Astrocyte (in vitro differentiated cells and primary cell): ENCODE measurements around the gene PDE11A. TPM values are rescaled to one million over a fixed set of nuclear protein-coding genes. Genes with fewer than 3 reads are reported as not detected.

Experiments used
- DNase-seq: peaks from one replicate; pipeline ENCODE4 v3.0.0-alpha.2; 2010; ENCODE audit warnings: low read depth
- FAIRE-seq: peaks from 2 replicates; lab custom pipeline; 2011; peaks lifted over from hg19 to GRCh38; lab: Jason Lieb, UNC
- H2AFZ ChIP-seq: 2 replicates; pipeline ENCODE4 v1.6.0; 2012; ENCODE audit warnings: low read depth, low read length, inconsistent platforms
- H3K27ac ChIP-seq: 2 replicates; pipeline ENCODE4 v1.5.1; 2011; ENCODE audit warnings: low read depth, low read length, inconsistent platforms
- H3K27me3 ChIP-seq: 2 replicates; pipeline ENCODE4 v1.6.0; 2011; ENCODE audit warnings: low read length, inconsistent platforms; ENCODE audit not compliant: insufficient read depth
- H3K36me3 ChIP-seq: 2 replicates; pipeline ENCODE4 v1.5.1; 2011; ENCODE audit warnings: low read length, inconsistent platforms; ENCODE audit not compliant: insufficient read depth
- H3K4me1 ChIP-seq: 2 replicates; pipeline ENCODE4 v1.5.1; 2011; ENCODE audit warnings: low read length, inconsistent platforms; ENCODE audit not compliant: insufficient read depth
- H3K4me2 ChIP-seq: 2 replicates; pipeline ENCODE4 v1.6.0; 2012; ENCODE audit warnings: low read length, inconsistent platforms
- H3K4me3 ChIP-seq: 2 replicates; pipeline ENCODE4 v1.5.1; 2011; ENCODE audit warnings: low read depth, mild to moderate bottlenecking, low read length, inconsistent platforms; ENCODE audit not compliant: insufficient read depth
- H3K79me2 ChIP-seq: 2 replicates; pipeline ENCODE4 v1.6.0; 2012; ENCODE audit warnings: mild to moderate bottlenecking, low read length, inconsistent platforms; ENCODE audit not compliant: insufficient read depth
- H3K9ac ChIP-seq: 2 replicates; pipeline ENCODE4 v1.6.0; 2012; ENCODE audit warnings: mild to moderate bottlenecking, low read length, inconsistent platforms
- H3K9me3 ChIP-seq: 2 replicates; pipeline ENCODE4 v1.5.1; 2012; ENCODE audit warnings: low read depth, mild to moderate bottlenecking, low read length, inconsistent platforms; ENCODE audit not compliant: insufficient read depth
- H4K20me1 ChIP-seq: 2 replicates; pipeline ENCODE4 v1.6.0; 2012; ENCODE audit warnings: low read length, inconsistent platforms; ENCODE audit not compliant: insufficient read depth
- H3K27ac Mint-ChIP-seq: one replicate; pipeline ENCODE4 v1.8.0; 2021; ENCODE audit warnings: mild to moderate bottlenecking, mixed read lengths; ENCODE audit not compliant: unreplicated experiment
- H3K27me3 Mint-ChIP-seq: one replicate; pipeline ENCODE4 v1.8.0; 2021; ENCODE audit warnings: low read depth, mixed read lengths; ENCODE audit not compliant: unreplicated experiment
- H3K36me3 Mint-ChIP-seq: one replicate; pipeline ENCODE4 v1.8.0; 2021; ENCODE audit warnings: low read depth, mixed read lengths; ENCODE audit not compliant: unreplicated experiment
- H3K4me1 Mint-ChIP-seq: one replicate; pipeline ENCODE4 v1.8.0; 2021; ENCODE audit warnings: low read depth, mixed read lengths; ENCODE audit not compliant: unreplicated experiment
- H3K4me3 Mint-ChIP-seq: one replicate; pipeline ENCODE4 v1.8.0; 2021; ENCODE audit warnings: mild to moderate bottlenecking, moderate library complexity, mixed read lengths; ENCODE audit not compliant: unreplicated experiment
- H3K9me3 Mint-ChIP-seq: one replicate; pipeline ENCODE4 v1.8.0; 2021; ENCODE audit warnings: mild to moderate bottlenecking, mixed read lengths; ENCODE audit not compliant: unreplicated experiment
- EZH2 ChIP-seq: IDR thresholded peaks from 2 replicates; pipeline ENCODE4 v1.6.1; 2012; ENCODE audit warnings: mild to moderate bottlenecking, low read length, inconsistent platforms; ENCODE audit not compliant: insufficient read depth
- total RNA-seq: library from RNA; stranded (reverse); gene quantifications from 2 replicates; pipeline ENCODE4 v1.2.1, GENCODE V29; 2021
- TF ChIP-seq, protein P1 (sequence below): IDR thresholded peaks from 2 replicates; pipeline ENCODE4 v1.5.1; 2011; ENCODE audit warnings: low read depth, mild to moderate bottlenecking, inconsistent platforms, low read length, moderate library complexity; ENCODE audit not compliant: insufficient read depth

Gene PDE11A
- total RNA-seq, 1 donor from 2014 or later, result 0.45 TPM

DNA sequence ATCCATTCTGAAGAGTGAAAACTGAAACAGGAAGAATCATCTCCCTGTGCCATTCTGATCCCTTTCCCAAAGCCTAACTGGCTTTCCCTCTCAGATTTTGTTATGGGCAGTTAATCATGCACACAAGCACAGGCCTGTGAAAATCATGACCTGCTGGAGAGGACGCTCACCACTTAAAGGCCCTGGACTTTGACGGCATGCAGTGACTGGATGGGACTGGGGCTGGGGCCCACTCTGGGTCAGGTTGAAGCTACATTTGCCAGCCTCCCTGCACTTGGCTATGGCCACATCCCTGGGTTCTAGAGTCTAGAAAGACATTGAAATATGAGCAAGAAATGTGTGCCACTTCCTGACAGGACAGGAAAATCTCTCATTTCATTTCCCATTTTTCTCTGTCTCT lies 12.9 kb downstream of the PDE11A start:
- Histone ChIP-seq H3K4me2 (no peak overlapping the region), H4K20me1 (no peaks in the 10 kb centered on the region), H3K9ac (no peak overlapping the region), H2AFZ (no peak overlapping the region), H3K4me1 (no peaks in the 10 kb centered on the region), H3K9me3 (no peaks in the 10 kb centered on the region), H3K36me3 (no peaks in the 10 kb centered on the region), H3K79me2 (no peaks in the 10 kb centered on the region), H3K4me3 (no peak overlapping the region), H3K27me3 (no peaks in the 10 kb centered on the region), H3K27ac (no peak overlapping the region)
- Mint-ChIP-seq H3K27me3 (no peaks in the 10 kb centered on the region), H3K9me3 (peaks cover 1% of the 10 kb centered on the region), H3K36me3 (no peaks in the 10 kb centered on the region), H3K27ac (no peak overlapping the region), H3K4me1 (no peaks in the 10 kb centered on the region), H3K4me3 (no peak overlapping the region)
- FAIRE-seq (no peak), DNase-seq (no peak)
- TF ChIP-seq EZH2, result no peak

DNA sequence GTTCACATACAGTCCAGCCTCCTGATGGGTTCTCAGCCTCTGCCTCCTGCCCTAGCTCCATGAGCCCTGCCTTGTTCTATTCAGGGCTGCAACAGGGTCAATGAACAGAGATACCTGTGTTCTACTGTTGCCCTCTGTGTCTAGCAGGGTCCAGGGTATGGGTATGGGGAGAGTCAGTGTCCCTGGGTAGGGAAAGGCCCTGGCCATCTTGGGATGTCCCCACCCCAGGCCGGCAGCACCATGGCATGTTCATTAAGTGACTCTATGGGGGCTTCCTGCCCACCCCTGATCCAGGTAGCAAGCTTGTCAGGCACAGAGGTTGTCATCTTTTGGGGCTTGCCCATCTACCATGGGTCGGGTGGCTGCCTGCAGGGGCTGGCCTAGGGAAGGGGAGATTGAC lies 13.5 kb downstream of the PDE11A start:
- Histone ChIP-seq H3K27me3 (no peaks in the 10 kb centered on the region), H3K36me3 (no peaks in the 10 kb centered on the region), H3K9me3 (no peaks in the 10 kb centered on the region), H4K20me1 (no peaks in the 10 kb centered on the region), H3K4me2 (no peak overlapping the region), H3K4me1 (no peaks in the 10 kb centered on the region), H3K4me3 (no peak overlapping the region), H3K79me2 (no peaks in the 10 kb centered on the region), H2AFZ (no peak overlapping the region), H3K9ac (no peak overlapping the region), H3K27ac (no peak overlapping the region)
- Mint-ChIP-seq H3K36me3 (no peaks in the 10 kb centered on the region), H3K27me3 (no peaks in the 10 kb centered on the region), H3K27ac (no peak overlapping the region), H3K4me3 (no peak overlapping the region), H3K4me1 (no peaks in the 10 kb centered on the region), H3K9me3 (peaks cover 5% of the 10 kb centered on the region)
- FAIRE-seq (no peak), DNase-seq (no peak)
- TF ChIP-seq, protein P1, sequence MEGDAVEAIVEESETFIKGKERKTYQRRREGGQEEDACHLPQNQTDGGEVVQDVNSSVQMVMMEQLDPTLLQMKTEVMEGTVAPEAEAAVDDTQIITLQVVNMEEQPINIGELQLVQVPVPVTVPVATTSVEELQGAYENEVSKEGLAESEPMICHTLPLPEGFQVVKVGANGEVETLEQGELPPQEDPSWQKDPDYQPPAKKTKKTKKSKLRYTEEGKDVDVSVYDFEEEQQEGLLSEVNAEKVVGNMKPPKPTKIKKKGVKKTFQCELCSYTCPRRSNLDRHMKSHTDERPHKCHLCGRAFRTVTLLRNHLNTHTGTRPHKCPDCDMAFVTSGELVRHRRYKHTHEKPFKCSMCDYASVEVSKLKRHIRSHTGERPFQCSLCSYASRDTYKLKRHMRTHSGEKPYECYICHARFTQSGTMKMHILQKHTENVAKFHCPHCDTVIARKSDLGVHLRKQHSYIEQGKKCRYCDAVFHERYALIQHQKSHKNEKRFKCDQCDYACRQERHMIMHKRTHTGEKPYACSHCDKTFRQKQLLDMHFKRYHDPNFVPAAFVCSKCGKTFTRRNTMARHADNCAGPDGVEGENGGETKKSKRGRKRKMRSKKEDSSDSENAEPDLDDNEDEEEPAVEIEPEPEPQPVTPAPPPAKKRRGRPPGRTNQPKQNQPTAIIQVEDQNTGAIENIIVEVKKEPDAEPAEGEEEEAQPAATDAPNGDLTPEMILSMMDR, result no peak
- TF ChIP-seq EZH2, result no peak

DNA sequence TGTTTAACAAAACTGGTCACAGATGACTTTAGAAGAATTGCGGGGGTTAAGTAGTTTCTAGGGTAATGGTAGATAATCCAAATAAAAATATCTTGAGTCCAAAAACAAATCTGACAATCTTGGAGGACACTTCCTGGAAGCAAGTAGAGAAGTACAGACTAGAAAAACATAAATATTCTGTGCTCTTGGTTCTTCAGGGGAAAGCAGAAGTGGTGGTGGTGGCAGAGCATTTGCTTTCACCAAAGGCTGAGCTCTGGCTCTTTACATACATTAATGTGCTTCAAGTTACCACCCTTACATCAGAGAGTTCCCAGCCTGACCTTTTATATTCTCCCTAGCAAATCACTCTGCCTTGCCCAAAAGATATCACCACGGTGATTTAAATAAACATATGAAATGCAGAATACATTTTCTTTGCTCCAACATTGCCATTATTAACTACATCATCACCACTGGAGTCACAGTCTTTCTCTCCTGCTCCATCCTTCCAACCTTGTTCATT lies 15.3 kb downstream of the PDE11A start:
- Histone ChIP-seq H4K20me1 (no peaks in the 10 kb centered on the region), H3K4me3 (no peak overlapping the region), H3K36me3 (no peaks in the 10 kb centered on the region), H3K9me3 (no peaks in the 10 kb centered on the region), H3K27me3 (no peaks in the 10 kb centered on the region), H3K9ac (no peak overlapping the region), H3K79me2 (no peaks in the 10 kb centered on the region), H3K4me2 (no peak overlapping the region), H3K27ac (no peak overlapping the region), H3K4me1 (no peaks in the 10 kb centered on the region), H2AFZ (no peak overlapping the region)
- H3K4me3 Mint-ChIP-seq, result no peak overlapping the region
- TF ChIP-seq EZH2, result no peak
- TF ChIP-seq, protein P1, result no peak
- H3K36me3 Mint-ChIP-seq, result no peaks in the 10 kb centered on the region
- DNase-seq, result no peak
- FAIRE-seq, result no peak
- H3K27ac Mint-ChIP-seq, result no peak overlapping the region
- peaks cover 5% of the 10 kb centered on the region for H3K9me3 Mint-ChIP-seq
- no peaks in the 10 kb centered on the region for H3K27me3 Mint-ChIP-seq
- no peaks in the 10 kb centered on the region for H3K4me1 Mint-ChIP-seq
